CD14-positive monocyte (primary cell): ENCODE results near the gene GNPTAB. TPM values are rescaled to one million over a fixed set of nuclear protein-coding genes. Genes with fewer than 3 reads are reported as not detected.

ENCODE experiments used
- DNase-seq, 3 donors: peaks; one replicate each; pipeline ENCODE4 v3.0.0-alpha.2; 2011 to 2022
- H2AFZ ChIP-seq: 2 replicates; pipeline ENCODE4 v1.6.0; 2012; ENCODE audit warnings: mild to moderate bottlenecking, low read depth, low read length, inconsistent platforms; ENCODE audit not compliant: insufficient read depth, poor library complexity, severe bottlenecking
- H3K27ac ChIP-seq, 2 donors: 1 replicate in 1 of 2; 2 replicates in 1 of 2; pipeline ENCODE4 v1.5.1; 2012 to 2013; ENCODE audit warnings: low read length in 2 of 2, control low read depth in 1 of 2, inconsistent platforms in 1 of 2, low read depth in 1 of 2, mild to moderate bottlenecking in 1 of 2
- H3K27me3 ChIP-seq, 2 donors: one replicate each; pipeline versions ENCODE4 v1.6.0 to v1.6.1; 2011 to 2013; ENCODE audit warnings: low read length in 2 of 2; ENCODE audit not compliant: control insufficient read depth in 2 of 2, insufficient read depth in 2 of 2
- H3K36me3 ChIP-seq, 2 donors: replicated peaks in 1 of 2; 1 replicate in 1 of 2; 2 replicates in 1 of 2; pipeline versions ENCODE4 v1.5.1 to v1.6.1; 2012 to 2013; ENCODE audit warnings: low read length in 2 of 2, control low read depth in 1 of 2, inconsistent platforms in 1 of 2, mild to moderate bottlenecking in 1 of 2; ENCODE audit not compliant: insufficient read depth in 2 of 2, control insufficient read depth in 1 of 2
- H3K4me1 ChIP-seq, 2 donors: 1 replicate in 1 of 2; 2 replicates in 1 of 2; pipeline versions ENCODE4 v1.5.1 to v1.6.1; 2012 to 2013; ENCODE audit warnings: low read length in 2 of 2, control low read depth in 1 of 2, inconsistent platforms in 1 of 2, mild to moderate bottlenecking in 1 of 2, moderate library complexity in 1 of 2; ENCODE audit not compliant: insufficient read depth in 2 of 2, control insufficient read depth in 1 of 2
- H3K4me2 ChIP-seq: replicated peaks from 2 replicates; pipeline ENCODE3; 2012; ENCODE audit warnings: low read length, moderate library complexity, mild to moderate bottlenecking; ENCODE audit not compliant: poor library complexity, severe bottlenecking; ENCODE audit errors: extremely low read depth
- H3K4me3 ChIP-seq, 3 experiments: fragments of 200-600 bp in 1 of 3; sonication (generic) in 1 of 3; replicated peaks in 1 of 3; 1 replicate in 2 of 3; 2 replicates in 1 of 3; pipeline ENCODE4 v1.5.1; 2011 to 2013; ENCODE audit warnings: low read length in 3 of 3, mild to moderate bottlenecking in 3 of 3, control low read depth in 2 of 3, low read depth in 2 of 3, inconsistent platforms in 1 of 3, moderate library complexity in 1 of 3
- H3K79me2 ChIP-seq: 2 replicates; pipeline ENCODE4 v1.6.0; 2012; ENCODE audit warnings: mild to moderate bottlenecking, control low read depth, inconsistent platforms, low read length, moderate library complexity; ENCODE audit not compliant: insufficient read depth
- H3K9ac ChIP-seq: 2 replicates; pipeline ENCODE4 v1.6.0; 2017; ENCODE audit warnings: low read length, mild to moderate bottlenecking; ENCODE audit not compliant: insufficient read depth, poor library complexity, severe bottlenecking
- H3K9me3 ChIP-seq, 2 donors: replicated peaks in 1 of 2; 1 replicate in 1 of 2; 2 replicates in 1 of 2; pipeline versions ENCODE4 v1.5.1 to v1.6.1; 2012 to 2013; ENCODE audit warnings: low read length in 2 of 2, control low read depth in 1 of 2; ENCODE audit not compliant: control insufficient read depth in 1 of 2, insufficient read depth in 1 of 2
- H4K20me1 ChIP-seq: 2 replicates; pipeline ENCODE4 v1.6.0; 2012; ENCODE audit warnings: mild to moderate bottlenecking, low read length, control low read depth, moderate library complexity; ENCODE audit not compliant: insufficient read depth
- H3K27ac Mint-ChIP-seq, 7 donors: one replicate each; pipeline ENCODE4 v1.8.0; 2020; ENCODE audit warnings: mild to moderate bottlenecking in 7 of 7, mixed read lengths in 7 of 7, moderate library complexity in 6 of 7, inconsistent platforms in 2 of 7
- H3K27me3 Mint-ChIP-seq, 3 donors: one replicate each; pipeline ENCODE4 v1.8.0; 2021 to 2022; ENCODE audit warnings: low read depth in 3 of 3, mild to moderate bottlenecking in 3 of 3, mixed read lengths in 3 of 3, moderate library complexity in 3 of 3, inconsistent platforms in 1 of 3
- H3K36me3 Mint-ChIP-seq, 2 donors: one replicate each; pipeline ENCODE4 v1.8.0; 2020; ENCODE audit warnings: mixed read lengths in 2 of 2, inconsistent platforms in 1 of 2, mild to moderate bottlenecking in 1 of 2
- H3K4me1 Mint-ChIP-seq: one replicate; pipeline ENCODE4 v1.8.0; 2020; ENCODE audit warnings: mild to moderate bottlenecking, mixed read lengths
- H3K4me3 Mint-ChIP-seq, 2 donors: one replicate each; pipeline ENCODE4 v1.8.0; 2020; ENCODE audit warnings: mild to moderate bottlenecking in 2 of 2, mixed read lengths in 2 of 2, moderate library complexity in 1 of 2
- H3K9me3 Mint-ChIP-seq, 7 donors: one replicate each; pipeline ENCODE4 v1.8.0; 2020 to 2022; ENCODE audit warnings: mixed read lengths in 7 of 7, mild to moderate bottlenecking in 6 of 7, moderate library complexity in 6 of 7, inconsistent platforms in 2 of 7
- CTCF ChIP-seq: fragments of 200-600 bp; IDR thresholded peaks from one replicate; pipeline ENCODE4 v1.8.0; 2022; ENCODE audit warnings: antibody characterized with exemption, mild to moderate bottlenecking
- WGBS: methylation state at CpG from one replicate; pipeline ENCODE4 v1.1.5; 2013; ENCODE audit warnings: missing lambda C conversion rate; ENCODE audit not compliant: insufficient coverage; 5-methylcytosine and 5-hydroxymethylcytosine counted together
- intact Hi-C, 2 donors: fragments of 100-400 bp; cut with micrococcal nuclease; formaldehyde crosslinking; loops; one replicate each; pipeline versions ENCODE4 v1.15.0 to v1.15.1; 2023
- polyA plus RNA-seq, 3 donors: library from polyadenylated mRNA; depleted of rRNA in 1 of 3; unstranded in 2 of 3; stranded (reverse) in 1 of 3; fragments of 300-500 nt in 2 of 3; fragments of >200 nt in 1 of 3; fragmentation: Illumina TruSeq in 2 of 3; gene quantifications; 1 replicate in 2 of 3; 2 replicates in 1 of 3; pipeline ENCODE4 v1.2.3, GENCODE V29; 2012 to 2021

Gene GNPTAB
- polyA plus RNA-seq, 3 donors, result 14.4 to 29.1 (median 24.1) TPM

GRCh38 chr12:101795786-101796185 lies 35.0 kb downstream of the GNPTAB start:
- peaks cover 7 to 10% of the 10 kb centered on the region in 2 donors for H3K4me1 ChIP-seq
- no peak overlapping the region for H3K4me2 ChIP-seq
- Mint-ChIP-seq H3K27me3 (peaks cover 0 to 2% (median 0%) of the 10 kb centered on the region in 3 donors), H3K36me3 (peaks cover 16 to 18% of the 10 kb centered on the region in 2 donors), H3K9me3 (peaks cover 0 to 1% (median 0%) of the 10 kb centered on the region in 7 donors), H3K4me3 (no peak overlapping the region), H3K4me1 (peaks cover 26% of the 10 kb centered on the region), H3K27ac (peak overlapping the region in 5 of 7 donors; percentile 1 to 63 (median 47))
- no CpG with 5 or more reads among the region's 4 CpGs for WGBS
- H2AFZ ChIP-seq, result no peak overlapping the region
- peak overlapping the region in 1 of 2 donors; percentile 58 for H3K27ac ChIP-seq
- intact Hi-C loops, result no loop called here
- H3K9me3 ChIP-seq, result no peaks in the 10 kb centered on the region
- no peak for TF ChIP-seq CTCF
- peaks cover 11 to 18% of the 10 kb centered on the region in 2 donors for H3K36me3 ChIP-seq
- no peak for DNase-seq
- H3K9ac ChIP-seq, result no peak overlapping the region
- H4K20me1 ChIP-seq, result no peaks in the 10 kb centered on the region
- no peaks in the 10 kb centered on the region for H3K27me3 ChIP-seq
- peaks cover 24% of the 10 kb centered on the region for H3K79me2 ChIP-seq
- H3K4me3 ChIP-seq, result no peak overlapping the region

GRCh38 chr12:101795013-101795412 lies 35.7 kb downstream of the GNPTAB start:
- Histone ChIP-seq H3K27ac (no peak overlapping the region), H2AFZ (no peak overlapping the region), H3K4me3 (no peak overlapping the region), H3K27me3 (no peaks in the 10 kb centered on the region), H3K9ac (no peak overlapping the region), H3K36me3 (peaks cover 13 to 26% of the 10 kb centered on the region in 2 donors), H3K4me1 (peaks cover 7 to 10% of the 10 kb centered on the region in 2 donors), H3K79me2 (peaks cover 21% of the 10 kb centered on the region), H4K20me1 (no peaks in the 10 kb centered on the region), H3K9me3 (no peaks in the 10 kb centered on the region), H3K4me2 (no peak overlapping the region)
- H3K36me3 Mint-ChIP-seq, result peaks cover 21 to 26% of the 10 kb centered on the region in 2 donors
- TF ChIP-seq CTCF, result no peak
- H3K9me3 Mint-ChIP-seq, result peaks cover 0 to 1% (median 0%) of the 10 kb centered on the region in 7 donors
- H3K27me3 Mint-ChIP-seq, result peaks cover 0 to 2% (median 0%) of the 10 kb centered on the region in 3 donors
- no CpG with 5 or more reads among the region's 1 CpG for WGBS
- H3K4me3 Mint-ChIP-seq, result no peak overlapping the region
- intact Hi-C loops, result no loop called here
- DNase-seq, result no peak
- peaks cover 25% of the 10 kb centered on the region for H3K4me1 Mint-ChIP-seq
- H3K27ac Mint-ChIP-seq, result no peak overlapping the region
